HG03565 (cell line): ENCODE data around the gene ZNF207.
"Not testable (repeated sequence)": the region's sequence is repeated elsewhere in the genome, so short reads cannot be mapped to it uniquely, and the experiment has no call there.

Experiments used
- ATAC-seq: cut with Tn5 transposase; IDR thresholded peaks from one replicate; pipeline ENCODE4 v1.9.1; 2021; ENCODE audit warnings: mild to moderate bottlenecking, moderate library complexity; ENCODE audit not compliant: unreplicated experiment

ZNF207 gene

DNA sequence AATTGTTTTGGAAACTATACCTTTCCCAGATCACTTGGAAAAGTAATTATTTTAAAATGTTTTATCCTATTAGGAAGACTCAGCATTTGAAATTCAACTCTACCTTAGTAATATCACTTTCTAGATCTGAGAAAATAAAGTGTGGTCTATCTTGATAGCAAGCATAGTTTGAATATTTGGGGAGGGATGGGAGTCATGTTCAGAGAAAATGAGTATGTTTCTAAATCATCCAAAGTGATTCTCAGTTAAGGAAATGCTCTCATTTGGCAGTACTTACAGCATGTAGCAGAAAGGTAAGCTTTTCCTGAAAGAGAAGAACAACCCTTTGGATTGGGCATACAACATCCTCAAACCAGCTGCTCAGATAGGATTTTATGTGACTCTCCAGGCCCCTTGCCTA lies 14.9 kb upstream of the ZNF207 start:
- no peak for ATAC-seq

GRCh38 chr17:32335687-32336086 lies 14.3 kb upstream of the ZNF207 start:
- no peak for ATAC-seq

- ATAC-seq, result no peak
Observed at GRCh38 chr17:32341141-32341856, 8.7 kb upstream of the ZNF207 start.

GRCh38 chr17:32341857-32342602 lies 7.9 kb upstream of the ZNF207 start, which contains the start of gene C17orf75:
Gene C17orf75, minus strand, starts transcription at chr17:32342173. Its CDS starts 34 bp downstream, at chr17:32342139.
- ATAC-seq, result peak; percentile 80

DNA sequence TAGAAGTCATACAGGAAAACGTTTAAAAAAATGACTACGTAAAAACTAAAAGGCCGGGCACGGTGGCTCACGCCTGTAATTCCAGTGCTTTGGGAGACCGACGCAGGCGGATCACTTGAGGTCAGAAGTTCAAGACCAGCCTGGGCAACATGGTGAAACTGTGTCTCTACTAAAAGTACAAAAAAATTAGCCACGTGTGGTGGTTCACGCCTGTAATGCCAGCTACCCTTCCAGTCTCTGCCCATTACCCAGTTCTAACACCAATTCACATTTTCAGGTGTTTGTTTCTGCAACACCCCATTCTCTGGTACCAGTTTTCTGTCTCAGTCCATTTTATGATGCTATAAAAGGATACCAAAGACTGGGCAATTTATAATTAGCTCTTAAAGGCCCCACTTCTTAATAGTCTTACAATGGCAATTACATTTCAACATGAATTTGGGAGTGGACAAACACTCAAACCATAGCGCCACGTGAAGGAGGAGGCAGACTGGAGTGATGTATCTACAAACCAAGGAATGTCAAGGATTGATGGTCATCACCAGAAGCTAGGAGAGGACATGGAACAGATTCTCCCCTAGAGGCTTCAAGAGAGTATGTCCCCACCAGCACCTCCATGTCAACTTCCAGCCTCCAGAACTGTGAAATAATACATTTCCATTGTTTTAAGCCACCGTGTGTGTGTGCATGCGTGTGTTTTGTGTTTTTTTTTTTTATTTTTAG lies 7.2 kb upstream of the ZNF207 start:
- no peak for ATAC-seq

DNA sequence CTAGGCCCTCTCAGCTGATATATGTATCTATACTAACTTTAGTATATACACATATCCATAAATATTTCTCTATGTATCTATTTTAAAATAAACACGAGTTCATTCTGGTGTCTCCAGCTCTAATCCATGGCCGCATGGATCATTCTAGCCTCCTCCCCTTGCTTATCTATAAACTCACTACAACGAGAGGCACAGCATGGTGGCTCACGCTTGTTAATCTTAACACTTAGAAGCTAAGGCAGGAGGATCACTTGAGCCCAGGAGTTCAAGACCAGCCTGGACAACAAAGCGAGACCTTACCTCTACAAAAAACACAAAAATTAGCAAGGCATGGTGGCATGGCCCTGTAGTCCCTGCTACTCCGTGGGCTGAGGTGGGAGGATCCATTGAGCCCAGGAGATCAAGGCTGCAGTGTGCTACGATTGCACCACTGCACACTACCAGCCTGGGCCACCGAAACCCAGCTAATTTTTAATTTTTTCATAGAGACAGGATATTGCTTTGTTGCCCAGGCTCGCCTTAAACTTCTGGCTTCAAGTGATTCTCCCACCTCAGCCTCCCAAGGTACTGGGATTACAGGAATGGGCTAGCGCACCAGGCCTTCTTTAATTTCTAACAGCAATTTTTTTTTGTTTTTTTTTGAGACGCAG lies 3.9 kb upstream of the ZNF207 start:
- ATAC-seq, result no peak

- no peak for ATAC-seq
Observed at GRCh38 chr17:32348483-32348800, 1.5 kb upstream of the ZNF207 start.

GRCh38 chr17:32349503-32349853 lies 479 bp upstream of the ZNF207 start:
- ATAC-seq, result no peak

GRCh38 chr17:32350666-32351418 lies 885 bp downstream of the ZNF207 start:
- ATAC-seq, result peak; percentile 7

- ATAC-seq, result not testable (repeated sequence)
Observed at GRCh38 chr17:32352734-32353133, 2.8 kb downstream of the ZNF207 start.

GRCh38 chr17:32355649-32356377 lies 5.9 kb downstream of the ZNF207 start:
- no peak for ATAC-seq

DNA sequence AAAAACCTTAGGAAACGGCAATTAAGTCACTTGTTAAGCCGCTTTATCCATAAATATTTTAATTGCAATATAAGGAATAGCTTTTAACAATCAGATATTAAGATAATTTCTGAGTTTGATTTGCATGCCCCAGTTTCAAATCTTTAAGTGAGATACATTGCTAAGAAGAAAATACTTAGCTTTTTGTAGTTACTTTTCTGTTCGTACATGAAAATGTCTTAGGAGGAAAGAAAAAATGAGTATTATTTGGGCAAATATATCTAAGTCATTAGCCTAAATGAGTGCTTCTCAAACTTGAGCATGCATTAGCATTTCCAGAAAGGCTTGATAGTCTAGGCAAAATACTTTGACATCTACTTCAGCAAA lies 6.4 kb downstream of the ZNF207 start:
- ATAC-seq, result no peak

DNA sequence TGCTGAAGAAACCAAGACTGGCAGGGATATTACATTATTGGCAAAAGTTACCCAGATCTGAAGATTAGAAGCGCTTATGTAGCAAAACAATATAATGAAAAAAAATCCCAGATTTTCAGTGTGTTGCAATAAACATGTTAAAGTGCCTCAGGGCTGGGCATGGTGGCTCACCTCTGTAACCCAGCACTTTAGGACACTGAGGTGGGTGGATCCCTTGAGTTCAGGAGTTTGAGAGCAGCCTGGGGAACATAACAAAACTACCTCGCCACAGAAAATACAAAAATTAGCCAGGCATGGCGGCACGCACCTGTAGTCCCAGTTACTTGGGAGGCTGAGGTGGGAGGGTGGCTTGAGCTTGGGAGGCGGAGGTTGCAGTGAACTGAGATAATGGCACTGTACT lies 6.8 kb downstream of the ZNF207 start:
- ATAC-seq, result no peak

GRCh38 chr17:32357615-32358014 lies 7.7 kb downstream of the ZNF207 start:
- no peak for ATAC-seq

DNA sequence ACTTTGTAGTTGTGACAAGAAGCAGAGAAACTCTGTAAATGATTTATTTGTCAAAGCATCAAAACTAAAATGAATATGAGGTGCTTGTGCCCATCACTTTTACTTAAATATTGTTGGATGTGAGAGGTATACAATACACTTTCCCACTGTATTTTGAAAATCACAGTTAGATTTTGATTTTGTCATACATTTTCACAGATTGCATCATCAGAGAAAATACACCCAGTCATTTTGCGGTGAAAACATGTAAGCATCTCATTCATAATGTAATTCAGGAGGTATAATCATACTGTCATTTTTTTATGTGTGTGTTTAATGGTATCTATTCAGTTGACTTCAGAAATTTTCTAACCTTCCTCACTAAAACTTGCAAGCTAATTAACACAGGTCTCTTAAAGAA lies 11.3 kb downstream of the ZNF207 start:
- no peak for ATAC-seq

- no peak for ATAC-seq
Observed at GRCh38 chr17:32370426-32370825, 20.5 kb downstream of the ZNF207 start.

- no peak for ATAC-seq
Observed at GRCh38 chr17:32382526-32383223, 32.7 kb downstream of the ZNF207 start.

DNA sequence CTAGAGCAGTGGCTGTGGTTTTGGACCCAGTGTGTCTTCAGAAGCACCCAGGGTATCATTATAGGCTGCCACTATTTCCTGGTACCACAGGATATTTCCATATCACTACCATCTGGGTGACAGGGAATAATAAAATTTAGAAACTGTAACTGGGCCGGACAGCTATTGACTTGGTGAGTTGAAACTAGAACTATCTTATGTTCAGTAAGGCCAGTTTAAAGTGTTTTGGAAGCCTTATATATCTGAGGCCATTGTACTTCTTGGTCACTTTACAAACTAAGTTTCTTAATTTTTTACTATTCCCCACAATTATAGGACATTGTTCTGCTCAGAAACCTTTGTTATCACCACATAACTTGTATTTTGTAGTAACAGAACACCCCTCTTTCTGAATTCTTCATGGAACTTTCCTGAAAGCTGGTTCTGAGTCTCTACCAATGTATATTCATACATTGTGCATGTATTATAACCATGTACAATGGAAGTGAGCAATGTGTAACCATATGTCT lies 34.0 kb downstream of the ZNF207 start:
- no peak for ATAC-seq

DNA sequence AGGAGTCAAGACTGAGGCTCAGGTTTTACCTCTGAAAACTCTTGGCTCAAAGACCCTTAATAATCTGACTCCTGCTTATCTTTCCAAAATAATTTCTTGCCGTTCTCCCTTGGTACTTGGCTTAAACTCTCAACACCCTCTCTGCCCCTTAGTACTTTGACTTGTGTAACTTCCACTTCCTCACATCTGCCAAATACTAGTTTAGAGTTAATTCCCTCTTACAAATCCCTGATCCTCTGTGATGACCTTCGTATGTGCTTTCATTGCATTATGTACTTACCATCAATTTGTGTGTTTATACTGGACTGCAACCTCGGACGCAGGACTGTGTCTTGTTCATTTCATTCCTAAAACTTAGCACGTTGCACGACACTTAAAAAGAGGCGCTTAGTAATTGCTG lies 35.2 kb downstream of the ZNF207 start:
- no peak for ATAC-seq
